ENCODE results near the gene DOCK9.

DNA sequence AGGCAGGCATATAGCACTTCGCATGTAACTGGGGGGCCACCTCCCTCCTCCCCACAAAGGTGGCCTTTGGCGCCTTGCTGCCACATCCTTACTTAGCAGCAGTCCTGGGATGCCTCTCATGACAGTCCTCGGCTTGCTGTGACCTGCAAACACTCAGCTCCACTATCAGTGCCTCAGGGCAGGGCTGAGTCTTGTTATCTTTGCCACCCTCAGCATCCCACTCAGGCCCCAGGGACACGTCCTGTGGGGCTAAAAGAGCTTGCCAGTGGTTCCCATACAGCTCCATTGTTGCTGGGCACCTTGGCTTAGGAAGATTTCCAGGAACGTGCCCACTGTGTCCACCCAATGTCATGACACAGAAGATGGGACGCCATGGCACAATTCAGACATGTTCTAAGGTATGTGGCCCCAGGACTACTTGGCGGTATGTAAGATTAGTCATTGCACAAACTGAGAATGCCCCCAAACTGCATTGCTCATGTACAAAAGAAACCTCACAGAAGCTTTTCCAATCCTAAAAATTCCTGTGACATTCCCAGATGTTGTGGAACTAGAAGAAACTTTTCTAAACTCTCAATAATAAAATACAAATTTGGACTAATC is 16.3 kb downstream of the DOCK9 start:
- TF ChIP-seq EZH2 (IDR thresholded peaks at IDR 0.05; ENCODE audit: borderline replicate concordance): no peak
- TF ChIP-seq, protein P1, sequence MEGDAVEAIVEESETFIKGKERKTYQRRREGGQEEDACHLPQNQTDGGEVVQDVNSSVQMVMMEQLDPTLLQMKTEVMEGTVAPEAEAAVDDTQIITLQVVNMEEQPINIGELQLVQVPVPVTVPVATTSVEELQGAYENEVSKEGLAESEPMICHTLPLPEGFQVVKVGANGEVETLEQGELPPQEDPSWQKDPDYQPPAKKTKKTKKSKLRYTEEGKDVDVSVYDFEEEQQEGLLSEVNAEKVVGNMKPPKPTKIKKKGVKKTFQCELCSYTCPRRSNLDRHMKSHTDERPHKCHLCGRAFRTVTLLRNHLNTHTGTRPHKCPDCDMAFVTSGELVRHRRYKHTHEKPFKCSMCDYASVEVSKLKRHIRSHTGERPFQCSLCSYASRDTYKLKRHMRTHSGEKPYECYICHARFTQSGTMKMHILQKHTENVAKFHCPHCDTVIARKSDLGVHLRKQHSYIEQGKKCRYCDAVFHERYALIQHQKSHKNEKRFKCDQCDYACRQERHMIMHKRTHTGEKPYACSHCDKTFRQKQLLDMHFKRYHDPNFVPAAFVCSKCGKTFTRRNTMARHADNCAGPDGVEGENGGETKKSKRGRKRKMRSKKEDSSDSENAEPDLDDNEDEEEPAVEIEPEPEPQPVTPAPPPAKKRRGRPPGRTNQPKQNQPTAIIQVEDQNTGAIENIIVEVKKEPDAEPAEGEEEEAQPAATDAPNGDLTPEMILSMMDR (IDR thresholded peaks at IDR 0.05; ENCODE audit: poor library complexity): no peak
- no peak for TF ChIP-seq EZH2phosphoT487 (IDR thresholded peaks at IDR 0.05; ENCODE audit: low read depth, severe bottlenecking, unreplicated experiment)

Measured in hepatocyte (in vitro differentiated cells).